Right kidney (tissue), 1 donor: ENCODE measurements around the gene DYNLT5.
"Not testable (repeated sequence)": the region's sequence is repeated elsewhere in the genome, so short reads cannot be mapped to it uniquely, and the experiment has no call there.

ENCODE experiments used
- DNase-seq: peaks from one replicate; pipeline ENCODE4 v3.0.0-alpha.2; 2016

DYNLT5 gene

DNA sequence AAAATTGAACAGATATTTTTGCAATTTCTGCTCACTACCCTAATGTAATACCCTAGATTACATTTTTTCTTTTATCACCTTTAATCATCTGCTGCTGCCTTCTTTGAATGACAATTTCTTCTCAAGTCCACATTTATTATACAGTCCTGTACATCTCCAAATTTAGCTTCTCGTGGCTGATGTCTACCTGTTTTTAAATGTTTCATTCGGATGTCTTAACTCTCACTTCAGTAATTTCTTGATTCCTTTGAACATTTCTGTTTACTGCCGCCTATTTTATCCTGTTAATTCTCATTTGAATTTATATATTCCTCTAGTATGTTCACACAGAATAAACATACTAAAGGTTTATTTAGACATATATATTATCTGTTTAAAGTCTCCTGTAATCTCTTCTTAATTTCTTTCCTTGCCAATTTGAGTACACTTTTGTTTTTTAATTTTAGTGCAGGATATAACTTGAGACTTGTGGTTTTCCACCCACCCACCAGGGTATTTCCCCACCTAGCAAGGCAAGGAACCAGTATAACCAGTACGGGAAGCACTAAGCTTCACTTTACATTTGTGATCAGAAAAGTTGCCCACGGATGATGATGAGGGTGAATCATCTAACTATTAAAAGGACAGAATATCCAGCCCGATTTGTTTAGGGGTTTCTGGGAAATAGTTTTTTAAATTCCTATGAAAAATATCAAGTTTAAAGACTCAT is 36.1 kb downstream of the DYNLT5 start:
- DNase-seq: no peak

DNA sequence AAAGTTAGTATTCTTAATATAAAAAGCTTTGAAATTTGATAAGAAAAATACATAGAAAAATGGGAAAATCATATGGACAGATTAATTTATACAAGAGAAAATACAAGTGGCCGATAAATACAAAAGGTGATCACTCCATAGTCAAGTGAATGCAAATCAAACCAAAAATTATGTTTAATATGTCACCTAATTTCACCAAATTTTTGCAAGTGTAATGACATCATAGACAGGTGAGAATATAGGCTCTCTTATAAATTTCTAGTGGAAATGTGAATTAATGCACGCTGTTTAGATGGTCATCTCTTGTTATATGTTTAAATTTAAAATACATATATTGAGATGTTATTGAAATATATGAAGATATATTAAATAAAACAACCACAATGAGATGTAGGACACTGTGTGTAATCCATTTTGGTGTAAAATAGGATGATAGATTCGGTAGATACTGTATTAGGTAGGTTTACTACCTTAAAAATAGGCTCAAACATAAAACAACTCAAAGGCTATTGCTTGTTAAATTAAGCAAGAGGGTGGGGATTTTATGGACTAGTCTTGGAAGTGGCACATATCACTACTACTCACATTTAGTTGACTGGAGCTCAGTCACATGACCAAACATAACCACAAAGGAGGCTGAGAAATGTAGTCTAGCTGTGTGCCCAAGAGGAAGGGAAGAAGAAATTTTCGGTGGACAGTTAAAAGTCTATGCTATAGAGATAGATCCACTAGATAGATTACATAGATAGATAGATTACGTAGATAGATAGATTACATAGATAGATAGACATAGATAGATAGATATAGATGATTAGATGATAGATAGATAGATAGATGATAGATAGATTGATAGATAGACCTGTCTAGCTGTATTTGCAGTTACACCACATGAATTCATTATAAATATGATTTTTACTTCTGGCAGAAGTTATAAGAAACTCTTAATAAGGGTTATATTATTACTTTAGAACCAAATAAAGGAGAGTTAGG is 39.7 kb downstream of the DYNLT5 start:
- DNase-seq: no peak

DNA sequence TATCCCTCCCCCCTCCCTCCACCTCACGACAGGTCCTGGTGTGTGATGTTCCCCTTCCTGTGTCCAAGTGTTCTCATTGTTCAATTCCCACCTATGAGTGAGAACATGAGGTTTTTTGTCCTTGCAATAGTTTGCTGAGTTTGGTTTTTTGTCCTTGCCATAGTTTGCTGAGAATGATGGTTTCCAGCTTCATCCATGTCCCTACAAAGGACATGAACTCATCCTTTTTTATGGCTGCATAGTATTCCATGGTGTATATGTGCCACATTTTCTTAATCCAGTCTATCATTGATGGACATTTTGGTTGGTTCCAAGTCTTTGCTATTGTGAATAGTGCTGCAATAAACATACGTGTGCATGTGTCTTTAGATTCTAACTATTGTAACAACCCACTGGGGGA is 43.6 kb downstream of the DYNLT5 start:
- not testable (repeated sequence) for DNase-seq

DNA sequence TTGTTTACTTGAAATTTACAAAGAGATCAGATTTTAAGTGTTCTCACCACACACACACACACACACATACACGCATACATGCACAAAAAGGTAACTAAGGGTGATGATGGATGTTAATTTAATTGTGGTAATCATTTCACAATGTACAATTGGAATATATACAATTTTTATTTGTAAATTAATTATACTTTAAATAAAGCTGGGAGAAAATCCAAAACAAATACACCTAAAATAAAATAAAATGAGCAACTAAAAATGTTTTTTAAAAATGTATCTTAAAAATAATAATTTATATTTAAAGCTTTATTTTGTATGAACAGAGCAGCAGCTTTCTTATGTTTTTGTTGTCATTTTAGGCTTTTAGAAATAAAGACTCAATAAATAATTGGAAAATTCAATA is 57.0 kb downstream of the DYNLT5 start:
- no peak for DNase-seq

DNA sequence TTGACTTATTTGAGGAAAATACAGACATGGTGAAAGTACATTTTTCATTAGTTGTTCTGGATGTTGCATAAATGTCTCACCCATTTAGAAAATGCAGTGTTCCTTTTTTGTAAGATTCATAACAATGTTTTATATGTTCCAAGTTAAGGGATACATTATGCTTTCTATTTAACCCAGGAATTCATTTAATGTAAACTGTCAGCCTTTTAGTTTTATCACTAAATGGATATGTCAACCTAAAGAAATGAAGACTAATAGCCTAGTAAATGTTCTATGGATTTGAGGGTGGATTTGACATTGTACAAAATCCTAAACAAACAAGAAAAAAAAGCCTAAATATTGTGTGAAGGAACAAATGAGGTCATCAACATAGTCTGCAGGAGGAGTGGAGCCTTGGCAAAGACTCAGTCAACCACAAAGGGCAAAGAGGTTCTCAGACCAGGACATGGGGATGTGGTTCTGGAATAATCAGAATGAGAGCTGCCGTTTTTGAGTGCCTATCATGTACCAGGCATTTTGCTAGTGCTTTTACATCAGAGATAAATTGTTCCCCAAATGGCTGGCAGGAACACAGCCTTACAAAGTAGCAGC is 57.6 kb downstream of the DYNLT5 start:
- no peak for DNase-seq

DNA sequence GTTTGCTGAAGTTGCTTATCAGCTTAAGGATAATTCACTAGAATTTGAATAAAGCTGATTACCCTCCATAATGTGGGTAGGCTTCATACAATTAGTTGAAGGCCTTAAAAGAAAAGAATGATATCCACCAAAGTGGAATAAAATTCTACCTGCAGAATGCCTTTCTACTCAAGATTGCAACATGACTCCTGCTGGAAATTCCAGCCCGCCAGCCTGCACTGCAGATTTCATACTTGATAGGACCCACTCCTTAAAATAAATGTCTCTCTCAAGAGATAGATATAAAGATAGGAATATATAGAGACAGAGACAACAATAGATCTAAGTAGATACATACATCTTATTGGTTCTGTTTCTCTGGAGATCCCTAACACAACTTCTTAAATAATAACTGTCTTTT is 72.5 kb downstream of the DYNLT5 start:
- no peak for DNase-seq
